ENCODE results near the gene ARHGAP21. TPM values are rescaled to one million over a fixed set of nuclear protein-coding genes. Genes with fewer than 3 reads are reported as not detected.
"Not testable (repeated sequence)": the region's sequence is repeated elsewhere in the genome, so short reads cannot be mapped to it uniquely, and the experiment has no call there.

Gene ARHGAP21
- total RNA-seq, 1 donor from 2014 or later: 80.6 TPM

DNA sequence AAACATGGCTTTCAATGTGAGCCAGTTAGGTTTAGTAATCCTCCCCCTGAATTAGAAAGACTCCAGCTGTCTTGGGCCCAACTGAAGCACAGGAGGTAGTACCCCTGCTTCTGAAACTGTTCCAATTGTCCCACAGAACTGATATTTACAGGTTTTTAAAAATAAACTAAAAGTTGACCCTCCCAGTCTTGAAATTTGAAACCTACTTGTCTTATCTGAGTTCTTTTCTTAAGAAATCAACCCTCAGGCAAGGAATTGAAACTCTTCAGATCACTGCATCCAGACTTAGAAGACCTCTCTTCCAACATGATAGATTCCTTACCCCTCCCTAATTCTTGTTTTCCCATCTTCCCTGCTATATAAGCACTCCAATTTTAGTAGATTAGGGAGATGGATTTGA lies 13.3 kb upstream of the ARHGAP21 start:
- Histone ChIP-seq H3K27me3 (ENCODE audit: control insufficient read depth, insufficient read depth, low read length) (no peaks in the 10 kb centered on the region), H3K36me3 (ENCODE audit: control insufficient read depth, insufficient read depth, low read length) (no peaks in the 10 kb centered on the region), H3K4me3 (ENCODE audit: low read depth, low read length) (no peak overlapping the region)
- FAIRE-seq (no peak), DNase-seq (ENCODE audit: low read depth) (no peak)
- TF ChIP-seq, protein P1, sequence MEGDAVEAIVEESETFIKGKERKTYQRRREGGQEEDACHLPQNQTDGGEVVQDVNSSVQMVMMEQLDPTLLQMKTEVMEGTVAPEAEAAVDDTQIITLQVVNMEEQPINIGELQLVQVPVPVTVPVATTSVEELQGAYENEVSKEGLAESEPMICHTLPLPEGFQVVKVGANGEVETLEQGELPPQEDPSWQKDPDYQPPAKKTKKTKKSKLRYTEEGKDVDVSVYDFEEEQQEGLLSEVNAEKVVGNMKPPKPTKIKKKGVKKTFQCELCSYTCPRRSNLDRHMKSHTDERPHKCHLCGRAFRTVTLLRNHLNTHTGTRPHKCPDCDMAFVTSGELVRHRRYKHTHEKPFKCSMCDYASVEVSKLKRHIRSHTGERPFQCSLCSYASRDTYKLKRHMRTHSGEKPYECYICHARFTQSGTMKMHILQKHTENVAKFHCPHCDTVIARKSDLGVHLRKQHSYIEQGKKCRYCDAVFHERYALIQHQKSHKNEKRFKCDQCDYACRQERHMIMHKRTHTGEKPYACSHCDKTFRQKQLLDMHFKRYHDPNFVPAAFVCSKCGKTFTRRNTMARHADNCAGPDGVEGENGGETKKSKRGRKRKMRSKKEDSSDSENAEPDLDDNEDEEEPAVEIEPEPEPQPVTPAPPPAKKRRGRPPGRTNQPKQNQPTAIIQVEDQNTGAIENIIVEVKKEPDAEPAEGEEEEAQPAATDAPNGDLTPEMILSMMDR (IDR thresholded peaks at IDR 0.05; ENCODE audit: insufficient read depth, low read length, severe bottlenecking): no peak

DNA sequence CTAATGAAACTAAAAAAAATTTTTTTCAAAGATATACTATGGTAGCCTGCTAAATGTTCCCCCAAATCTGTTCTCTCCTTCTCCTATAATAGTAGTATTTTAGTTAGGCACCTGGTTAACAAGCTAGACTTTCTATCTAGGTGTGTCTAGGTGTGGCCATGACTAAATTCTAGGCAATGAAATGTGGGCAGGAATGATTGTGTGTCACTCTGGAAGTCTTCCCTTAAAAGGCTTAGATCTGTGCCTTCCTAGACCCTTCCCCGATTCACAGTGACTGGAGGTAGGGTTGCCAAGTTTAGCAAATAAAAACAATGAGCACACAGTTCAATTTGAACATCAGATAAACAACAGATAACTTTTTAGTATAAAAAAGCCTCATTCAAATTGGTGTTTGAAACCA lies 8.3 kb upstream of the ARHGAP21 start:
- TF ChIP-seq, protein P1 (IDR thresholded peaks at IDR 0.05; ENCODE audit: insufficient read depth, low read length, severe bottlenecking): no peak
- H3K4me3 ChIP-seq (ENCODE audit: low read depth, low read length): no peak overlapping the region
- no peaks in the 10 kb centered on the region for H3K36me3 ChIP-seq (ENCODE audit: control insufficient read depth, insufficient read depth, low read length)
- peak; percentile 95 for DNase-seq (ENCODE audit: low read depth)
- no peaks in the 10 kb centered on the region for H3K27me3 ChIP-seq (ENCODE audit: control insufficient read depth, insufficient read depth, low read length)
- no peak for FAIRE-seq

DNA sequence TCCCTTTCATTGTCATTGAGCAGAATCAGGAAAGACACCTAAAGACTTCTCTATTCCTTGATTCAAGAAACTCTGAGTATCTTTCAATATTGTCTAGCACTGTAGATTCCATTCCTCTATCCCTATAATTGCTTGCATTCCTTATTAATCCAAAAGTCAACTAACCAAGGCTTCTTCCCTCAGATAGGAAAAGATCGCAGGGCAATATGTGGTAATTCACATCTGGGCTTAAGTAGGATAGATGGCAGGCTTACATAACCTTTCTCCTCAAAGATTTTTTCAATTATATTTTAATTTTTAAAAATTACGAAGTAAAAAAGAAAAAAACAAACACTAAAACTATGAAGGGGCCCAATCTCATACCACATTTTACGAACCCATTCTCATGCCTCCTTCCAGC lies 7.1 kb upstream of the ARHGAP21 start:
- no peak for FAIRE-seq
- TF ChIP-seq, protein P1 (IDR thresholded peaks at IDR 0.05; ENCODE audit: insufficient read depth, low read length, severe bottlenecking): no peak
- no peak for DNase-seq (ENCODE audit: low read depth)
- H3K27me3 ChIP-seq (ENCODE audit: control insufficient read depth, insufficient read depth, low read length): no peaks in the 10 kb centered on the region
- no peaks in the 10 kb centered on the region for H3K36me3 ChIP-seq (ENCODE audit: control insufficient read depth, insufficient read depth, low read length)
- no peak overlapping the region for H3K4me3 ChIP-seq (ENCODE audit: low read depth, low read length)

DNA sequence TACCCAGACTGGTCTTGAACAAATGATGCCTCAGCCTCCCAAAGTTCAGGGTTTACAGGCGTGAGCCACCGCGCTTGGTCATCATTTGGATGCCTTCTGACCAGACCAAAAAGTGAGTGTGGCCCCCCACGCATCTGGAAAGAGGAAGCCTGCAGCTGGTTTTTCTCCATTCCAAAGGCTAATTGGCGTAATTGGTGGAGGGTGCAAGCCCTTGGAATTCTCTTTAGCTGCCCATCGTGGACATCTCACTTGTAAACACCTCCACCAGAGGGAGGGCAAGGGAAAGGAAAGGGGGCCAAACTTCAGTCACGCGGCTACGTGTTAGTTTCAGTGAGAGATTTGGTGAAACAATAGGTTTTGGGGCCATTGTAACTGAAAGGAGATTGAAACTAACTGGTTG lies 4.1 kb upstream of the ARHGAP21 start:
- FAIRE-seq: no peak
- no peaks in the 10 kb centered on the region for H3K27me3 ChIP-seq (ENCODE audit: control insufficient read depth, insufficient read depth, low read length)
- no peak for DNase-seq (ENCODE audit: low read depth)
- TF ChIP-seq, protein P1 (IDR thresholded peaks at IDR 0.05; ENCODE audit: insufficient read depth, low read length, severe bottlenecking): no peak
- H3K4me3 ChIP-seq (ENCODE audit: low read depth, low read length): no peak overlapping the region
- no peaks in the 10 kb centered on the region for H3K36me3 ChIP-seq (ENCODE audit: control insufficient read depth, insufficient read depth, low read length)

DNA sequence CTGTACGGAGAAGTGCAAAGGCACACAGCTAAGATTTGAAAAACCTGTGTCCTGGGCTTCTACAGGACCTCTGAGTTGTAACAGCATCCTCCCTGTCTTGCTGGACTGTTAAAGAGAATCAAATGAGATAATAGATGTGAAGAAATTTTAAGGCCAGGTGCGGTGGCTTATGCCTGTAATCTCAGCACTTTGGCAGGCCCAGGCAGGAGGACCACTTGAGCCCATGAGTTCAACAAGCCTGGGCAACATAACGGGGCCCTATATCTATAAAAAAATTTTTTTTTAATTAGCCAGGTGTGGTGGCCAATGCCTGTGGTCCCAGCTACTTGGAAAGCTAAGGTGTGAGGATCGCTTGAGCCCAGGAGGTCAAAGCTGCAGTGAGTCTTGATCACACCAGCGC lies 2.9 kb upstream of the ARHGAP21 start:
- peaks cover 2% of the 10 kb centered on the region for H3K36me3 ChIP-seq (ENCODE audit: control insufficient read depth, insufficient read depth, low read length)
- no peaks in the 10 kb centered on the region for H3K27me3 ChIP-seq (ENCODE audit: control insufficient read depth, insufficient read depth, low read length)
- TF ChIP-seq, protein P1 (IDR thresholded peaks at IDR 0.05; ENCODE audit: insufficient read depth, low read length, severe bottlenecking): no peak
- H3K4me3 ChIP-seq (ENCODE audit: low read depth, low read length): no peak overlapping the region
- FAIRE-seq (no peak), DNase-seq (ENCODE audit: low read depth) (peak; percentile 79)

DNA sequence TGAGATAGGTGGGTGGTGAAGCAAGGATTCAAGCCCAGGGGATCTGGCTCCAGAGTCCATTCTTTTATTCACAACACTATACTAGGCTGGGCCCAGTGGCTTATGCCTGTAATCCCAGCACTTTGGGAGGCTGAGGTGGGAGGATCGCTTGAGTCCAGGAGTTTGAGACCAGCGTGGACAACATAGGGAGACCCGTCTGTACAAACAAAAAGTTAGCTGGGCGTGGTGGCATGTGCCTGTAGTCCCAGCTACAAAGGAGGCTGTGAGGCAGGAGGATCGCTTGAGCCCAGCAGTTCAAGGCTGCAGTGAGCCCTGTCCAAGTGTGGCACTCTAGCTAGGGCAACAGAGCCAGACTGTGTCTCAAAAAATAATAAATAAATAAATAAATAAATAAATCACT lies 2.3 kb upstream of the ARHGAP21 start:
- not testable (repeated sequence) for DNase-seq (ENCODE audit: low read depth); FAIRE-seq; H3K4me3 ChIP-seq (ENCODE audit: low read depth, low read length); H3K27me3 ChIP-seq (ENCODE audit: control insufficient read depth, insufficient read depth, low read length); H3K36me3 ChIP-seq (ENCODE audit: control insufficient read depth, insufficient read depth, low read length)

Data from bronchial epithelial cell (primary cell).